ENCODE measurements around the gene ETFA. TPM values are rescaled to one million over a fixed set of nuclear protein-coding genes. Genes with fewer than 3 reads are reported as not detected.

ETFA gene
- total and polyA plus RNA-seq, 9 of the 15 experiments (the other 6 are each of a cell fraction or from before 2014, with no cell fraction given), result 130 to 543 (median 232) TPM

DNA sequence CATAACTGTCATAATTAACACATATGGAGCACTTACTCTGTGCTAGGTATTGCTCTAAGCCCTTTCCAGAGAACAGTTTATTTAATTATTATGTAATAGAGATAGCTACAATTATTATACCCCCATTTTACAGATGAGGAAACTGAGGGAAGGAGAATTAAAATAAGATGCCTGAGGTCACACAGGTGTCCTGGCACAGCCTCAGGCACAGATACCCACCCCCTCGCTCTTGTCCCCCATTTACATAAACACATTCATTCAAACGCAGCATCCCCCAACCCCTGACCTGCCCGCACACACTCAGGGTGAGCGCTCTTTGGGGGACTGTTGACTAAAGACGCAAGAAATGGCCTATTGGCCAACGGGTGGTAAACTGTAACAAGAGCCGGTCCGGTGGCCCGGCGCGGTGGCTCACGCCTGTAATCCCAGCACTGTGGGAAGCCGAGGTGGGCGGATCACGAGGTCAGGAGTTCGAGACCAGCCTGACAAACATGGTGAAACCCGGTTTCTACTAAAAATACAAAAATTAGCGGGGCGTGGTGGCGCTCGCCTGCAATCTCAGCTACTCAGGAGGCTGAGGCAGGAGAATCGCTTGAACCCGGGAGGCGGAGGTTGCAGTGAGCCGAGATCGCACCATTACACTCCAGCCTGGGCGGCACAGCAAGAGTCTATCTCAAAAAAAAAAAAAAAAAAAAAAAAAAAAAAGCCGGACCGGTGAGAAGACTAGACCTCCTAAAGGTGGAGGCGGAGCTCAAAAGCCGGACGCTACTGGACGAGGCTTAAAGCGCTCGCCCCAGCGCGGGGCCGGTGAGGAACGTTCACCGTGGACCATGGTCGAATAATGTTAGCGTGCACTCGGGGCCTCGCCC lies 23.4 kb upstream of the ETFA start:
- in situ Hi-C loops (cut with MboI), result no loop called here
- BruUV-seq (replicated peaks), result no TSS peak
- ATAC-seq, result no peak

More for the DNA sequence above, 23.4 kb upstream of the ETFA start:
- Histone ChIP-seq H4K20me1 (replicated peaks; ENCODE audit: control insufficient read depth, insufficient read depth, low read length) (0 out of 2 replicates have a peak, but pooled peaks cover 6% of the 10 kb centered on the region), H3K9ac (ENCODE audit: insufficient read depth in 1 of 2, low read depth in 2 of 2, low read length in 2 of 2) (peak overlapping the region in 1 of 2 experiments; percentile 47; a peak in 2 of 4 replicates), H3K27me3 (ENCODE audit: control insufficient read depth in 2 of 2, insufficient read depth in 2 of 2, low read length in 2 of 2) (no peaks in the 10 kb centered on the region), H3K79me2 (ENCODE audit: control insufficient read depth, insufficient read depth, low read length) (peaks cover 31% of the 10 kb centered on the region), H2AFZ (ENCODE audit: low read depth, low read length) (peak overlapping the region; percentile 95), H3K9me3 (replicated peaks; ENCODE audit: control insufficient read depth, insufficient read depth, low read depth, low read length) (no peaks in the 10 kb centered on the region), H3K27ac (ENCODE audit: extremely low read depth, low read depth, low read length) (no peak overlapping the region), H3K4me1 (replicated peaks in 1 of 2; ENCODE audit: control insufficient read depth in 2 of 2, insufficient read depth in 2 of 2, low read length in 2 of 2) (peaks cover 11 to 46% of the 10 kb centered on the region in 2 experiments), H3K36me3 (ENCODE audit: control insufficient read depth, insufficient read depth, low read length) (peaks cover 10% of the 10 kb centered on the region; the same call in 2 of the 3 replicates), H3K9me1 (ENCODE audit: control insufficient read depth, insufficient read depth, low read length) (no peaks in the 10 kb centered on the region), H3K4me2 (ENCODE audit: insufficient read depth, low read length) (no peak overlapping the region), H3K4me3 (no peak overlapping the region)
- 88% methylated on average over 15 of the region's 44 CpGs for WGBS (ENCODE audit: insufficient coverage, low coverage, missing lambda C conversion rate)
- DNase-seq (ENCODE audit: extremely low read depth in 1 of 4, low spot score in 3 of 4) (no peak), FAIRE-seq (no peak)
- peak; percentile 86 for TF ChIP-seq RBM25 (IDR thresholded peaks at IDR 0.05; ENCODE audit: low read depth, low read length, severe bottlenecking)
- TF ChIP-seq MAZ (CRISPR knock-in tag; conservative IDR thresholded peaks at IDR 0.05 in 1 of 2, IDR thresholded peaks at IDR 0.05 in 1 of 2), result no peak
- peak; percentile 73 for TF ChIP-seq BCOR (IDR thresholded peaks at IDR 0.05)
- no peak for TF ChIP-seq RBM34 (IDR thresholded peaks at IDR 0.05; ENCODE audit: borderline replicate concordance, insufficient read depth, low read length)
- TF ChIP-seq KDM1A (IDR thresholded peaks at IDR 0.05), result peak; percentile 39 to 64; a peak in 2 of 4 replicates
- TF ChIP-seq ADNP (tag; IDR thresholded peaks at IDR 0.05), result peak; percentile 54; the same call in 1 of the 2 replicates
- ChIA-PET CTCF (ENCODE audit: low intra/inter-chr PET ratio) (interaction anchor here (0.6 to 1.3 kb wide), 3 partner anchors 100 to 146 kb away, joined by 3 to 7 read pairs (median 7); no protein-coding TSS in a partner anchor), POLR2A (interaction anchor here (0.6 to 2.3 kb wide), 6 partner anchors 11 to 150 kb away, joined by 3 to 16 read pairs (median 4); no protein-coding TSS in a partner anchor)
- intact Hi-C loops (cut with micrococcal nuclease), result loop anchor here (1.0 to 10.0 kb wide), 3 partner anchors 42 to 530 kb away; no protein-coding TSS in a partner anchor
